ENCODE measurements around the gene LHFPL3.
"Not testable (repeated sequence)": the region's sequence is repeated elsewhere in the genome, so short reads cannot be mapped to it uniquely, and the experiment has no call there.

Gene LHFPL3

GRCh38 chr7:104933022-104933421 lies 604.6 kb downstream of the LHFPL3 start:
- TF ChIP-seq CTCF (IDR thresholded peaks at IDR 0.05) = no peak
- no peak for TF ChIP-seq ZFX (IDR thresholded peaks at IDR 0.05; ENCODE audit: borderline replicate concordance)
- no peak overlapping the region for H3K27ac ChIP-seq

- TF ChIP-seq CTCF (IDR thresholded peaks at IDR 0.05) (no peak), ZFX (IDR thresholded peaks at IDR 0.05; ENCODE audit: borderline replicate concordance) (no peak)
- H3K27ac ChIP-seq = no peak overlapping the region
Observed at GRCh38 chr7:104933521-104933988, 605.2 kb downstream of the LHFPL3 start.

- no peak for TF ChIP-seq CTCF (IDR thresholded peaks at IDR 0.05)
- no peak for TF ChIP-seq ZFX (IDR thresholded peaks at IDR 0.05; ENCODE audit: borderline replicate concordance)
- H3K27ac ChIP-seq = no peak overlapping the region
Observed at GRCh38 chr7:104934665-104935064, 606.3 kb downstream of the LHFPL3 start.

GRCh38 chr7:104935276-104935675 lies 606.9 kb downstream of the LHFPL3 start:
- no peak overlapping the region for H3K27ac ChIP-seq
- TF ChIP-seq CTCF (IDR thresholded peaks at IDR 0.05) = no peak
- TF ChIP-seq ZFX (IDR thresholded peaks at IDR 0.05; ENCODE audit: borderline replicate concordance) = no peak

GRCh38 chr7:104936546-104936945 lies 608.1 kb downstream of the LHFPL3 start:
- no peak overlapping the region for H3K27ac ChIP-seq

GRCh38 chr7:104937489-104937888 lies 609.1 kb downstream of the LHFPL3 start:
- H3K27ac ChIP-seq = not testable (repeated sequence)

More at GRCh38 chr7:104936546-104936945, 608.1 kb downstream of the LHFPL3 start:
- TF ChIP-seq CTCF (IDR thresholded peaks at IDR 0.05) (no peak), ZFX (IDR thresholded peaks at IDR 0.05; ENCODE audit: borderline replicate concordance) (no peak)

- no peak overlapping the region for H3K27ac ChIP-seq
- TF ChIP-seq ZFX (IDR thresholded peaks at IDR 0.05; ENCODE audit: borderline replicate concordance) (no peak), CTCF (IDR thresholded peaks at IDR 0.05) (no peak)
Observed at GRCh38 chr7:104938741-104939390, 610.5 kb downstream of the LHFPL3 start.
